Colonic mucosa (tissue), 4 donors: ENCODE results near the gene DUS3L. TPM values are rescaled to one million over a fixed set of nuclear protein-coding genes. Genes with fewer than 3 reads are reported as not detected.
"Not testable (repeated sequence)": the region's sequence is repeated elsewhere in the genome, so short reads cannot be mapped to it uniquely, and the experiment has no call there.

Experiments used
- DNase-seq: peaks from one replicate; pipeline ENCODE4 v3.0.0-alpha.2; 2020
- H3K27ac ChIP-seq: fragments of 200-600 bp; one replicate; pipeline ENCODE4 v1.8.0; 2021
- H3K27me3 ChIP-seq: fragments of 200-600 bp; one replicate; pipeline ENCODE4 v1.8.0; 2021
- H3K36me3 ChIP-seq: fragments of 200-600 bp; one replicate; pipeline ENCODE4 v1.8.0; 2021
- H3K4me1 ChIP-seq: fragments of 200-600 bp; one replicate; pipeline ENCODE4 v1.8.0; 2021; ENCODE audit warnings: mild to moderate bottlenecking
- H3K4me3 ChIP-seq: fragments of 200-600 bp; one replicate; pipeline ENCODE4 v1.8.0; 2021
- H3K9ac ChIP-seq, 2 donors: one replicate each; pipeline ENCODE4 v1.7.0; 2013; ENCODE audit warnings: control low read depth in 2 of 2, low read depth in 2 of 2, low read length in 2 of 2
- H3K9me3 ChIP-seq: fragments of 200-600 bp; one replicate; pipeline ENCODE4 v1.8.0; 2021
- intact Hi-C: fragments of 100-400 bp; cut with DNase I; formaldehyde crosslinking; loops from one replicate; pipeline ENCODE4 v1.14.1; 2022
- total RNA-seq, 2 donors: library from RNA; stranded (reverse); fragmentation: NEBNext Ultra II Directional in 1 of 2; extraction: Animal tissue kit (Norgen Biotek cat#: 25700) in 1 of 2; gene quantifications; one replicate each; pipeline ENCODE4 v1.2.1, GENCODE V29; 2021
- TF ChIP-seq, protein P1 (sequence below): fragments of 200-600 bp; IDR thresholded peaks from one replicate; pipeline ENCODE4 v1.8.0; 2022; ENCODE audit warnings: antibody characterized with exemption, mild to moderate bottlenecking
- donor health status: healthy.
- donor health status: DM: no; HTN: no; CAD: no.
- donor health status: DM: no; HTN: no; CAD: no.

Gene DUS3L
- total RNA-seq, 2 donors from 2014 or later, result 20.8 to 47.6 TPM

- Histone ChIP-seq H3K9me3 (no peaks in the 10 kb centered on the region), H3K9ac (no peak overlapping the region), H3K4me3 (no peak overlapping the region), H3K27ac (no peak overlapping the region), H3K36me3 (no peaks in the 10 kb centered on the region), H3K27me3 (no peaks in the 10 kb centered on the region), H3K4me1 (no peaks in the 10 kb centered on the region)
- intact Hi-C loops, result no loop called here
- TF ChIP-seq, protein P1, sequence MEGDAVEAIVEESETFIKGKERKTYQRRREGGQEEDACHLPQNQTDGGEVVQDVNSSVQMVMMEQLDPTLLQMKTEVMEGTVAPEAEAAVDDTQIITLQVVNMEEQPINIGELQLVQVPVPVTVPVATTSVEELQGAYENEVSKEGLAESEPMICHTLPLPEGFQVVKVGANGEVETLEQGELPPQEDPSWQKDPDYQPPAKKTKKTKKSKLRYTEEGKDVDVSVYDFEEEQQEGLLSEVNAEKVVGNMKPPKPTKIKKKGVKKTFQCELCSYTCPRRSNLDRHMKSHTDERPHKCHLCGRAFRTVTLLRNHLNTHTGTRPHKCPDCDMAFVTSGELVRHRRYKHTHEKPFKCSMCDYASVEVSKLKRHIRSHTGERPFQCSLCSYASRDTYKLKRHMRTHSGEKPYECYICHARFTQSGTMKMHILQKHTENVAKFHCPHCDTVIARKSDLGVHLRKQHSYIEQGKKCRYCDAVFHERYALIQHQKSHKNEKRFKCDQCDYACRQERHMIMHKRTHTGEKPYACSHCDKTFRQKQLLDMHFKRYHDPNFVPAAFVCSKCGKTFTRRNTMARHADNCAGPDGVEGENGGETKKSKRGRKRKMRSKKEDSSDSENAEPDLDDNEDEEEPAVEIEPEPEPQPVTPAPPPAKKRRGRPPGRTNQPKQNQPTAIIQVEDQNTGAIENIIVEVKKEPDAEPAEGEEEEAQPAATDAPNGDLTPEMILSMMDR, result no peak
- no peak for DNase-seq
Measured at GRCh38 chr19:5749505-5749904, 41.5 kb downstream of the DUS3L start.

DNA sequence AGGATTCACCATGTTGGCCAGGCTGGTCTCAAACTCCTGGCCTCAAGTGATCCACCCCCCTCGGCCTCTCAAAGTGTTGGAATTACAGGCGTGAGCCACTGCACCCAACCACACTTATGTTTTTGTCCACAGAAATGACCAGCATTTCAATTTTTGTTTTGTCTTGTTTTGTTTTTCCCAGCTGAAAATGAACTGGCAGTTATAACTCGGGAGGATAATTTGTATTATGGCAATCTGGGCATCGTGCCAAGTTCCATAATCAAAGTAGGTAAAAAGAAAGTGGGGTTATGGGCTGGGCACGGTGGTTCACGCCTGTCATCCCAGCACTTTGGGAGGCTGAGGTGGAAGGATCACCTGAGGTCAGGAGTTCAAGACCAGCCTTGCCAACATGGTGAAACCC is 42.0 kb downstream of the DUS3L start:
- intact Hi-C loops, H3K36me3 ChIP-seq, H3K9ac ChIP-seq, H3K4me3 ChIP-seq, H3K27ac ChIP-seq, H3K27me3 ChIP-seq, H3K4me1 ChIP-seq, DNase-seq, H3K9me3 ChIP-seq: not testable (repeated sequence)

DNA sequence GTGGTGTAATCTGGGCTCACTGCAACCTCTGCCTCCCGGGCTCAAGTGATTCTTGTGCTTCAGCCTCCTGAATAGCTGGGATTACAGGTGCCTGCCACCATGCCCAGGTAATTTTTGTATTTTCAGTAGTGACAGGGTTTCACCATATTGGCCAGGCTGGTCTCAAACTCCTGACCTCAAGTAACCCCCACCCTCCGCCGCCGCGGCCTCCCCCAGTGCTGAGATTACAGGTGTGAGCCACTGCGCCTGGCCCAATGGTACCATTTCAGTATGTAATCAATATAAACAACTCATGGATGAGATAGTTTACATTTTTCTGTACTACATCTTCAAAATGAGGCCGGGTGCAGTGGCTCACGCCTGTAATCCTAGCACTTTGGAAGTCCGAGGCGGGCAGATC is 46.0 kb downstream of the DUS3L start:
- DNase-seq, intact Hi-C loops: not testable (repeated sequence)

GRCh38 chr19:5743630-5744029 is 47.3 kb downstream of the DUS3L start:
- no peak overlapping the region for H3K4me3 ChIP-seq
- no peak overlapping the region for H3K9ac ChIP-seq
- H3K36me3 ChIP-seq, result no peaks in the 10 kb centered on the region
- TF ChIP-seq, protein P1, result no peak
- no peak overlapping the region for H3K27ac ChIP-seq
- intact Hi-C loops, result no loop called here
- H3K27me3 ChIP-seq, result no peaks in the 10 kb centered on the region
- H3K4me1 ChIP-seq, result no peaks in the 10 kb centered on the region
- H3K9me3 ChIP-seq, result no peaks in the 10 kb centered on the region
- no peak for DNase-seq

More for the DNA sequence above, 46.0 kb downstream of the DUS3L start:
- H3K4me1 ChIP-seq, H3K9ac ChIP-seq, H3K4me3 ChIP-seq, H3K27ac ChIP-seq, H3K9me3 ChIP-seq, H3K27me3 ChIP-seq, H3K36me3 ChIP-seq: not testable (repeated sequence)

- no peaks in the 10 kb centered on the region for H3K9me3 ChIP-seq
- H3K27me3 ChIP-seq, result no peaks in the 10 kb centered on the region
- H3K27ac ChIP-seq, result no peak overlapping the region
Measured at GRCh38 chr19:5742051-5742450, 48.9 kb downstream of the DUS3L start.

GRCh38 chr19:5738423-5738822 is 52.5 kb downstream of the DUS3L start:
- no peaks in the 10 kb centered on the region for H3K4me1 ChIP-seq
- H3K9ac ChIP-seq, result no peak overlapping the region
- TF ChIP-seq, protein P1, result no peak
- intact Hi-C loops, result no loop called here
- no peak overlapping the region for H3K27ac ChIP-seq
- no peak overlapping the region for H3K4me3 ChIP-seq
- H3K9me3 ChIP-seq, result no peaks in the 10 kb centered on the region
- no peaks in the 10 kb centered on the region for H3K36me3 ChIP-seq
- H3K27me3 ChIP-seq, result no peaks in the 10 kb centered on the region
- DNase-seq, result no peak

More at GRCh38 chr19:5742051-5742450, 48.9 kb downstream of the DUS3L start:
- Histone ChIP-seq H3K4me1 (no peaks in the 10 kb centered on the region), H3K9ac (no peak overlapping the region), H3K36me3 (no peaks in the 10 kb centered on the region), H3K4me3 (no peak overlapping the region)
- no peak for DNase-seq
- TF ChIP-seq, protein P1, result no peak
- intact Hi-C loops, result no loop called here

Other genes with a start within 250 kb of the DUS3L start
- gene TINCR, start 223.2 kb downstream of the DUS3L start, total RNA-seq, result 1 to 10 TPM; 2.2 to 4.4 TPM
- 100 to 1,000 TPM in 1 of 2 donors, 10 to 100 TPM in 1; 46.1 to 108 TPM for gene SAFB2, start 168.4 kb downstream of the DUS3L start, total RNA-seq
- gene SAFB, start 168.1 kb downstream of the DUS3L start, total RNA-seq, result 100 to 1,000 TPM in 1 of 2 donors, 10 to 100 TPM in 1; 56.1 to 120 TPM
- 10 to 100 TPM; 56.0 to 88.0 TPM for gene MICOS13, start 110.6 kb downstream of the DUS3L start, total RNA-seq
- gene HSD11B1L, start 110.1 kb downstream of the DUS3L start, total RNA-seq, result 1 to 10 TPM; 3.2 to 3.4 TPM
- 100 to 1,000 TPM; 844 to 976 TPM for gene RPL36, start 100.9 kb downstream of the DUS3L start, total RNA-seq
- gene LONP1, start 71.0 kb downstream of the DUS3L start, total RNA-seq, result 100 to 1,000 TPM in 1 of 2 donors, 10 to 100 TPM in 1; 64.3 to 133 TPM
- not detected for gene CATSPERD, start 70.5 kb downstream of the DUS3L start, total RNA-seq
- 1 to 10 TPM; 1.4 to 5.7 TPM for gene PRR22, start 6.4 kb downstream of the DUS3L start, total RNA-seq
- gene NRTN, start 13.9 kb upstream of the DUS3L start, total RNA-seq, result 1 to 10 TPM; 1.8 to 2.9 TPM
- 10 to 100 TPM; 48.9 to 89.4 TPM for gene FUT6, start 48.5 kb upstream of the DUS3L start, total RNA-seq
- 100 to 1,000 TPM; 260 to 272 TPM for gene FUT3, start 60.3 kb upstream of the DUS3L start, total RNA-seq
- under 1 TPM in 1 of 2 donors, not detected in 1; 0.24 TPM for gene FUT5, start 79.4 kb upstream of the DUS3L start, total RNA-seq
- gene NDUFA11, start 112.6 kb upstream of the DUS3L start, total RNA-seq, result 100 to 1,000 TPM; 188 to 228 TPM
- 1 to 10 TPM; 4.0 to 4.7 TPM for gene VMAC, start 113.7 kb upstream of the DUS3L start, total RNA-seq
- gene CAPS, start 123.1 kb upstream of the DUS3L start, total RNA-seq, result 10 to 100 TPM in 1 of 2 donors, 1 to 10 TPM in 1; 9.3 to 15.0 TPM
- 10 to 100 TPM; 52.1 to 62.7 TPM for gene RANBP3, start 187.0 kb upstream of the DUS3L start, total RNA-seq